Endothelial cell of umbilical vein (primary cell): ENCODE measurements around the gene MOB1A. TPM values are rescaled to one million over a fixed set of nuclear protein-coding genes. Genes with fewer than 3 reads are reported as not detected.

Experiments
- BruUV-seq: library from RNA; stranded (reverse); fragments of 400-500 nt; replicated peaks from 2 replicates; lab custom pipeline; 2021; lab: Mats Ljungman, UMichigan
- CTCF ChIA-PET: fragments of 300-600, 350-600 bp; sonication (Branson Sonifier 250); formaldehyde crosslinking; loops from one replicate; lab custom pipeline; 2021; ENCODE audit warnings: antibody characterized with exemption, inconsistent platforms; lab: Charles Lee
- POLR2A ChIA-PET: fragments of 300-600, 350-600 bp; sonication (Branson Sonifier 250); formaldehyde crosslinking; loops from one replicate; lab custom pipeline; 2021; ENCODE audit warnings: antibody characterized with exemption, inconsistent platforms; lab: Charles Lee
- DNase-seq: peaks from one replicate; pipeline ENCODE4 v3.0.0-alpha.2; 2011; ENCODE audit warnings: low read depth, low spot score
- FAIRE-seq: peaks from 2 replicates; lab custom pipeline; 2011; peaks lifted over from hg19 to GRCh38; lab: Jason Lieb, UNC
- H2AFZ ChIP-seq: 2 replicates; pipeline ENCODE4 v1.6.0; 2012; ENCODE audit warnings: low read depth, low read length, control low read depth, inconsistent platforms
- H3K27ac ChIP-seq: 2 replicates; pipeline ENCODE4 v1.5.1; 2011; ENCODE audit warnings: low read depth, mild to moderate bottlenecking, control low read depth, low read length, moderate library complexity; ENCODE audit not compliant: insufficient read depth
- H3K27me3 ChIP-seq, 2 experiments: 2 replicates each; pipeline versions ENCODE4 v1.6.0 to v1.6.1; 2011; ENCODE audit warnings: low read length in 2 of 2, mixed read lengths in 1 of 2; ENCODE audit not compliant: control insufficient read depth in 2 of 2, insufficient read depth in 2 of 2
- H3K36me3 ChIP-seq, 2 experiments: 2 replicates in 1 of 2; 3 replicates in 1 of 2; pipeline ENCODE4 v1.5.1; 2011; ENCODE audit warnings: low read length in 2 of 2, mild to moderate bottlenecking in 1 of 2, moderate library complexity in 1 of 2; ENCODE audit not compliant: control insufficient read depth in 2 of 2, insufficient read depth in 2 of 2; ENCODE audit errors: extremely low read depth in 1 of 2
- H3K4me1 ChIP-seq: 3 replicates; pipeline ENCODE4 v1.5.1; 2011; ENCODE audit warnings: mild to moderate bottlenecking, low read length; ENCODE audit not compliant: control insufficient read depth, insufficient read depth; ENCODE audit errors: extremely low read depth
- H3K4me2 ChIP-seq: 2 replicates; pipeline ENCODE4 v1.6.1; 2011; ENCODE audit warnings: low read length, control low read depth, mixed read lengths; ENCODE audit not compliant: insufficient read depth
- H3K4me3 ChIP-seq, 3 experiments: fragments of 200-600 bp in 1 of 3; sonication (generic), shearing (Covaris generic) in 1 of 3; replicated peaks in 1 of 3; 2 replicates each; pipeline ENCODE4 v1.5.1; 2011 to 2016; ENCODE audit warnings: control low read depth in 3 of 3, low read length in 3 of 3, mild to moderate bottlenecking in 2 of 3, inconsistent platforms in 1 of 3, low read depth in 1 of 3, moderate library complexity in 1 of 3; ENCODE audit not compliant: insufficient read depth in 1 of 3
- H3K79me2 ChIP-seq: 2 replicates; pipeline ENCODE4 v1.6.0; 2012; ENCODE audit warnings: low read length, inconsistent platforms; ENCODE audit not compliant: control insufficient read depth, insufficient read depth
- H3K9ac ChIP-seq: replicated peaks from 2 replicates; pipeline ENCODE3; 2011; ENCODE audit warnings: low read length, control low read depth; ENCODE audit not compliant: insufficient read depth; ENCODE audit errors: extremely low read depth
- H3K9me1 ChIP-seq: replicated peaks from 3 replicates; pipeline ENCODE4 v1.6.0; 2011; ENCODE audit warnings: mild to moderate bottlenecking, low read length; ENCODE audit not compliant: control insufficient read depth, insufficient read depth; ENCODE audit errors: extremely low read depth
- H3K9me3 ChIP-seq: replicated peaks from 2 replicates; pipeline ENCODE4 v1.5.1; 2012; ENCODE audit warnings: low read length, inconsistent platforms; ENCODE audit not compliant: control insufficient read depth, insufficient read depth
- H4K20me1 ChIP-seq: replicated peaks from 2 replicates; pipeline ENCODE3; 2011; ENCODE audit warnings: mild to moderate bottlenecking, low read length; ENCODE audit not compliant: control insufficient read depth, insufficient read depth; ENCODE audit errors: extremely low read depth
- CTCF ChIP-seq, 2 donors: IDR thresholded peaks; 1 replicate in 1 of 2; 2 replicates in 1 of 2; pipeline ENCODE4 v1.5.1; 2011; ENCODE audit warnings: low read length in 2 of 2, mild to moderate bottlenecking in 2 of 2, moderate library complexity in 2 of 2, control low read depth in 1 of 2, inconsistent platforms in 1 of 2, low read depth in 1 of 2; ENCODE audit not compliant: insufficient read depth in 1 of 2; ENCODE audit errors: extremely low read depth in 1 of 2
- EZH2 ChIP-seq: IDR thresholded peaks from 2 replicates; pipeline ENCODE4 v1.6.1; 2012; ENCODE audit warnings: borderline replicate concordance, low read depth, mild to moderate bottlenecking, moderate library complexity, low read length, inconsistent platforms; ENCODE audit not compliant: severe bottlenecking
- FOS ChIP-seq: IDR thresholded peaks from 2 replicates; pipeline ENCODE4 v1.6.1; 2011; ENCODE audit warnings: mild to moderate bottlenecking, low read length, moderate library complexity, borderline replicate concordance; ENCODE audit not compliant: insufficient read depth
- GATA2 ChIP-seq: IDR thresholded peaks from 2 replicates; pipeline ENCODE4 v1.7.0; 2011; ENCODE audit warnings: low read depth, mild to moderate bottlenecking, moderate library complexity, mixed read lengths, low read length; ENCODE audit not compliant: insufficient read length, insufficient read depth
- JUN ChIP-seq: IDR thresholded peaks from 2 replicates; pipeline ENCODE4 v1.6.1; 2011; ENCODE audit warnings: borderline replicate concordance, low read depth; ENCODE audit not compliant: insufficient read length, insufficient read depth
- MAX ChIP-seq: IDR thresholded peaks from 2 replicates; pipeline ENCODE4 v1.6.1; 2011; ENCODE audit not compliant: insufficient read depth, insufficient read length
- MYC ChIP-seq: IDR thresholded peaks from one replicate; pipeline ENCODE4 v1.6.1; 2011; ENCODE audit warnings: mild to moderate bottlenecking, low read depth, low read length
- POLR2A ChIP-seq: IDR thresholded peaks from 2 replicates; pipeline ENCODE4 v1.6.1; 2012; ENCODE audit warnings: low read depth, mild to moderate bottlenecking, control low read depth, low read length
- POLR2AphosphoS5 ChIP-seq: IDR thresholded peaks from 2 replicates; pipeline ENCODE4 v1.6.1; 2012; ENCODE audit warnings: low read depth, mild to moderate bottlenecking, control low read depth, low read length, moderate library complexity; ENCODE audit not compliant: insufficient read depth
- dilution Hi-C: fragments of 300-500 bp; cut with MboI; formaldehyde crosslinking; loops from one replicate; pipeline ENCODE4 v1.15.0; 2019; ENCODE audit warnings: low sequenced_read_pairs; ENCODE audit not compliant: extremely low pct_ligation_motif_present
- intact Hi-C: fragments of 100-400 bp; cut with micrococcal nuclease; formaldehyde crosslinking; loops from one replicate; pipeline ENCODE4 v1.10.0; 2022
- polyA plus RNA-seq, 4 experiments: library from polyadenylated mRNA; depleted of rRNA in 3 of 4; stranded (reverse) in 3 of 4; unstranded in 1 of 4; fragments of >200 nt; gene quantifications; 2 replicates each; pipeline versions ENCODE4 v1.2.1 to v1.2.3, GENCODE V29; 2011 to 2012; ENCODE audit warnings: missing spikeins in 1 of 4
- total RNA-seq: library from RNA; stranded (reverse); gene quantifications from 2 replicates; pipeline ENCODE4 v1.2.3, GENCODE V29; 2021

MOB1A gene
- total and polyA plus RNA-seq, 2 donors (not counting 3 experiments of a cell fraction or from before 2014, with no cell fraction given) = 25.3 to 112 TPM

GRCh38 chr2:74105413-74105812 lies 73.3 kb downstream of the MOB1A start:
- no TSS peak for BruUV-seq
- Histone ChIP-seq H3K27ac (no peak overlapping the region), H3K9ac (no peak overlapping the region), H3K4me3 (no peak overlapping the region), H2AFZ (no peak overlapping the region), H4K20me1 (no peaks in the 10 kb centered on the region), H3K9me1 (no peaks in the 10 kb centered on the region), H3K9me3 (no peaks in the 10 kb centered on the region), H3K79me2 (no peaks in the 10 kb centered on the region), H3K4me2 (no peak overlapping the region), H3K36me3 (peaks cover 0 to 19% of the 10 kb centered on the region in 2 experiments), H3K27me3 (no peaks in the 10 kb centered on the region), H3K4me1 (no peaks in the 10 kb centered on the region)
- CTCF ChIA-PET = interaction anchor here (1.2 to 2.6 kb wide), 4 partner anchors 11 to 278 kb away, joined by 3 to 11 read pairs (median 4); partner anchors contain the start of gene STAMBP
- dilution Hi-C loops = no loop called here
- FAIRE-seq = no peak
- TF ChIP-seq JUN (no peak), EZH2 (no peak), CTCF (IDR thresholded peaks at IDR 0.05; ENCODE audit: extremely low read depth in 1 of 2, insufficient read depth in 1 of 2, low read depth in 1 of 2, low read length in 2 of 2) (no peak), MYC (no peak), POLR2A (no peak), GATA2 (no peak), FOS (no peak), POLR2AphosphoS5 (no peak), MAX (no peak)
- POLR2A ChIA-PET = no interaction called here
- no peak for DNase-seq
- intact Hi-C loops = loop anchor here (5.0 kb wide), 1 partner anchor 103 kb away; no protein-coding TSS in a partner anchor
